H4 (cell line): ENCODE results near the gene ERGIC1. TPM values are rescaled to one million over a fixed set of nuclear protein-coding genes. Genes with fewer than 3 reads are reported as not detected.

ENCODE experiments used
- DNase-seq: peaks from one replicate; pipeline ENCODE4 v3.0.0-alpha.2; 2015; ENCODE audit warnings: low spot score
- total RNA-seq: library from RNA; depleted of rRNA; stranded (reverse); fragments of >200 nt; shearing (Covaris generic); gene quantifications from 2 replicates; pipeline ENCODE4 v1.2.3, GENCODE V29; 2014

ERGIC1 gene
- total RNA-seq, 1 experiment from 2014 or later: 86.2 TPM

DNA sequence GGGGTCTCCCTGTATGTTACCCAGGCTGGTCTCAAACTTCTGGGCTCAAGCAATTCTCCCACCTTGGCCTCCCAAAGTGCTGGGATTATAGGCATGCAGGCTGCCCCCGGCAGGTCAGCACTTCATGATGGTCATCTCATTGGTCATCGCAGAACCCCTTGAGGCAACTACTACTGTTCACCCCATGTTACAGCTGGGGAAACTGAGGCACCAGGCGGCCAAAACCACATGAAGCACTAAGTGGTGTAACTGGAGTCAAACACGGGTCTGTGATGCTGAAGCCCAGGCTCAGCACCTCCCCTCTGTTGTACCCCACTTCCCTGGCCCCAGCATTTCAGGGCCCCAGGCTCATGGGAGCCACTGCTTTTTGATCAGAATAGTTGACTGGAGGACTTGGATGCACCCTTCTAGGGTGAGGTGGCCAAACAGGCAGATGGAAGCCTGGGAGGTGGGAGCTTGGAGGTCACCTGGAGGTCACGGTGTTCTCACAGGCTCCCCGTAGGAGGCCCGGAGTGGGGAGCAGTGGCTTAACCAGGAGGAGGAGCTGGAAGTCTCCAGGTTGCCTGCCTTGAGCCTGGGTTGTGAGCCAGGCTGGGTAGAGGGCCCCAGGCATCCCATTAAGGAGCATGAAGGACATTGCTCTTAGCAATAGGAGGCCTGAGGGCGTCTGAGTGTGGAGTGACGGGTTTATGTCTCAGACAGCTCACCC, 67.9 kb downstream of the ERGIC1 start:
- no peak for DNase-seq

GRCh38 chr5:172902497-172903472, 68.7 kb downstream of the ERGIC1 start:
- DNase-seq: peak; percentile 57

GRCh38 chr5:172903790-172904189, 69.7 kb downstream of the ERGIC1 start:
- DNase-seq: peak; percentile 93

DNA sequence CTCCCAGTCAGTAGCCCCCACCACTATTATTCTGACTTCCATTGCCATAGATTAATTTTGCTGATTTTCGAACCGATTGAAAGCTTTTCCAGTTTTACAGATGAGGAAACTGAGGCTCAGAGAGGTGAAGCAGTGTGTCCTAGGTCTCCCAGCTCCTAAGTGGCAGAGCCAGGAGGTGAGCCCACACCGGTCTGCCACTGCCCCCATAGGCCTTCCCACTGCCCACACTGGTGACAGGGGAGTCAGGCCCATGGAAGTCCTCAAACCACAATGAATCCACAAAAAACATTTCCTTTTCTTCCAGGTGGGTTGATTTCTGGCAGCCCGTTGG, 70.2 kb downstream of the ERGIC1 start:
- DNase-seq: no peak

DNA sequence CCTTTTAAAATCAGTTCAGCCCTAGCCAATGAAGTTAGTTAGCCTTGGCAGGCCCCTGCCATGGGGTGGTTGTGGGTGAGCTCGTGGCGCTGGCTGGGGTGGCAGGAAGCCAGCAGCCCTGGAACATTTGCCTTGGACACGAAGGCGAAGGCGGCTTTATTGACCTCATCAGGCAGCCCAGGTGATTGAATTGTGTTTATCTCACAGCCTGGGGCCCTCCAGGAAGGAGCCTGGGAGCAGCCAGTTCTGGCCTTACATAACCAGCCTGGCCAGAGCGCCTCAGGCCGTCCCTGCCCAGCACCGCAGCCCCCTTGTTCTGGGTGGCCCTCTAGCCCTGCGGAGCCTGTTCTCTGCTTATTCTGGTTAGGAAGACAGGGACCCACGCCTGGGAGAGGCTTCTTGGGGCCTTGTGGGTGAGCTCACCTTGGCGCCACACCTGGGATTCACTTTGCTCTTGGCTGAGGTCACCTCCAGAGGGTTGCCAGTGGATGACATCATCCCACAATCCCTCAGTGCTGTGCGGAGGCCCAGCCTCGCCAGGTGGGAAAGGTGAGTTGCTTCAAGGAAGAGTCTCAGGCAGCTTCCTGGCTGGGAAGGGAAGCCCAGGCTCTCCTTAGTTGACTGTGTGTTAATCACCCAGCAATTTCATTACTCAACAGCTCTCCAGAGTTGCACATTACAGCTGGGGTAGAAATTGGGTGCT, 70.7 kb downstream of the ERGIC1 start:
- peak; percentile 90 for DNase-seq

GRCh38 chr5:172905346-172906140, 71.5 kb downstream of the ERGIC1 start:
- no peak for DNase-seq

DNA sequence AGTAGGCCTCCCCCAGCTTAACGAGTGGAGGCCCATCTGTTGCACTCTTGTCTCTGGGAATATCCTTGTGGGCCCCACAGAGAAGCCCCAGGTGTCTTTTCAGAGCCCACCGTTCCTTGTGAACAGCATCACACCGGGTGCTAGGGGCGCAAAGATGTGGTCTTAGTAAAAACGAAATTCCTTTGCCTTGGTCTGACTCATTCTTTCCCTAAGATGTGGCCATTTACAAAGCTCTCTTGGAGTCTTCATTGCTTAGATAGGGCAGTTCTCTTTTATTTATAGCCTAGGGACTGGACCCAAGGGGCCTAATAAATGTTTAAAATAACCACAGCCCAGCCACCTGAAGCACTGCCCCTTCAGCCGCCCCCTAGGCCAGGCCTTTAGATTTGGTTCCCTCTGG, 72.4 kb downstream of the ERGIC1 start:
- DNase-seq: no peak

DNA sequence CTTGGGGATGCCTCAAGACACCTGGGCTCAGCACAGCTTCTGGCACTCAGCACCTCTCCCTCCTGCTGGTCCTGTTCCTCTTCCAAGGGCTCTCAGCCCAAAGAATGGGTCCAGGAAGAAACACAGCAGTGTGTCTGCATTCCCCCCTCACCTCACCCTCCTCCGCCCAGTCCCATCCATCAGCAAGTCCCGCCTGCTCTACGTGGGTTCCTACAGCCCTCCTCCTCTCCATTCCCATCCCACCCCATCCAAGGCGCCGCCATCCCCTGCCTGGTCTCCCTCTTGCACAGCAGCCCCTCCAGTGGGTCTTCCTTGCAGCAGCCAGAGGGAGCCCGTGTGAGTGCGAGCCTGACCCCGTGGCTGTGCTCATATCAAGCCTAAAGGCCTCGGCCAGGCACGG, 72.8 kb downstream of the ERGIC1 start:
- DNase-seq: no peak

GRCh38 chr5:172907657-172908056, 73.6 kb downstream of the ERGIC1 start:
- no peak for DNase-seq

GRCh38 chr5:172908662-172909061, 74.6 kb downstream of the ERGIC1 start:
- DNase-seq: no peak

GRCh38 chr5:172909931-172910502, 76.0 kb downstream of the ERGIC1 start:
- no peak for DNase-seq

GRCh38 chr5:172910828-172911627, 77.0 kb downstream of the ERGIC1 start:
- peak; percentile 61 for DNase-seq

DNA sequence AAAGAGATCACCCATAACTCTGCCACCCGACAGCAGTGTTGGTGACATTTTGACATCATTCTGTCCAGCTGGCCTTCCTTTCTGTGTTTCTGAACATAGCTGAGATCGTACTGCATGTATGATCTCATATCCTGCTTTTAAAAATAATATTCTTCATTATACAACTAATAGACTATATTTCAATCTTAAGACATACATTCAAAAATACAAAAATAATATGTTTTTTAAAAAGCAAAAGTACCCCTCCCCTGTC, 77.5 kb downstream of the ERGIC1 start:
- no peak for DNase-seq

DNA sequence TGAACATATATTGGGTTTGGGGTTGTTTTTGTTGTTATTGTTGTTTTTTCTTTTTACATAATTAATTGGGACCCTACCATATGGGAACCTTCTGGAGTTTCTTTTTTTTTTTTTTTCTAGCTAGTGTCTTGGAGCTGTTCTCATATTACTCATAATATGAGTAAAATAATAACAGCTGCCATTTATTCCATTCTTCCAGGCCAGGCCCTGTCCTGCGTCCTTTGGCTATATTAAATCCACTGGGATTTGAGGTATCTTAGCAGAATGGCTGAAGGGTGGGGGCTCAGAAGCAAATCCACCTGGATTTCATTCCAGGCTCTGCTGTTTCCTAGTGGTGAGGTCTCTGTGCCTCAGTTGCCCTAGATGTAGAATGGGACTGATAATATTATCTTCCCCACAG, 77.9 kb downstream of the ERGIC1 start:
- DNase-seq: no peak

DNA sequence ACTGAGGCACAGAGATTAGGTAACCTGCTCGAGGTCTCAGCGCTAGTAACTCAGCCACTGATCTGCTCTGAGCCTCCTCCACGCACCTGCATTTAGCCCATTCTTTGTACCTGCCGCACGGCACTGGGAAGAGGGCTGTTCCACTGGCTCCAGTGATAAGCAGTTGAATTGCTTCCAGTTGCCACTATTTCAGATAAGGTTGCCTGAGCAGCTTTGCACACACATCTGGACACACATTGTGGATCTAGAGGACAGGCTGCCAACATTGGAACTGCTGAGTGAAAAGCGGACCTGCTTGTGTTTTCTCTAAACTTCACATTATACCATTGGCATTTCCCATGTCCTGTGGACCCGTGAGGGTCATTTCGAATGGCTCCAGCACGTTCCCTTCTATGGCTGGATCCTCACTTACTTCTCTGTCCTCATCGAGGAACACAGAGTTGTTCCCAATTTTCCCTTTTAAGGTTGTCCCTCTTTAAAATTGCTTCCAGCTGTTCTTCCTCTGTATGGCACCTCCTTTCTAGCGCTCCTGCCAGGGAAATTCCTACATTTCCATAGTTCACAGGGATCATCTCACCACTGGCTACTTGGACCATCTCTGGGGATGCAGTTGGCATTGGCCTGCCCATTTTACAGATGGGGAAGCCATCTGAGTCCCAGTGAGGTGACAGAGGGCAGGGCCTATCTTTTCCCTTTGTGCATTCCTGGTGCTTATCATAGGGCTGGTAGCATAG, 79.2 kb downstream of the ERGIC1 start:
- no peak for DNase-seq

- no peak for DNase-seq
Measured at GRCh38 chr5:172915514-172915913, 81.5 kb downstream of the ERGIC1 start.

GRCh38 chr5:172918421-172919371, 84.6 kb downstream of the ERGIC1 start:
- no peak for DNase-seq

DNA sequence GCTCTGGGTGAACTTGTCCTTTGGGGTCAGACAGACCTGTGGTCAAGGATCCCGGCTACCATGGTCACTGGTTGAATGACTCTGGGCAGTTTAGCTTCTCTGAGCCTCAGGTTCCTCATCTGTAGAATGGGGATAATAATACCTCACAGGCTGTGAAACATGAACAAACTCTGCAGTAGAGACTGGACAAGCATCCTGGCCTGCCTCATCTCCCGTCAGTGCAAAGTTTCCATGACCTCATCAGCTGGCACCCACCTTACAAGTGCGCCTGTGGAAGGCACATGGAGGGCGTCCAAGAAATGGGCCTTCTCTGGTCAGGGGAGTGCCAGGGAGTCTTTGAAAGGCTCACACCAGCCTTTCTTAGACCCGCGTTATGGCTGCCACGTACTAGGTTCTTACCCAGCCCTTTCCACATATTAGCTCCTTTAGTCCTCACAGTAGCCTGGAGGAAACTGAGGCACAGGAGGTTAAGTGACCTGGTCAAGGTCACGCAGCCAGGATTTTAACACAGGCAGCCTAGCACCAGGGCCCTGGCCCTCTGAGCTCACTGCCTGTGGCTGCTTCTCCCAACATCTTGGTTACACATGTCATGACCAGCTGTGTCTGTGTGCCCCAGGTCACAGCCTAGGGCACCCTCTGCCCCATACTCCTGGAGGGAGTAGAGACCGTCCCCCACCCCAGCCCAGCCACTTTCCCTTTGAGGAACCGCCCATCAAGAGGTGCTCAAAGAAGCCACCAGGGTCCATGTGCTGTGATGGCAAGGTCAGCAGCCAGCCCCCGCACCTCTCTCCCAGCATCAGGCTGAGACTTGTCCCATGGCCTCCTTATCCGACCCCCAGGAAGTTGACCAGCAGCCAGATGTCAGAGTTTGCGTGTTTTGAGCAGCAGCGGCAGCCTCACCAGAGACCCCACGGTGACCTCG, 85.7 kb downstream of the ERGIC1 start:
- DNase-seq: no peak
